ENCODE measurements around the gene PRELP.
"Not testable (repeated sequence)": the region's sequence is repeated elsewhere in the genome, so short reads cannot be mapped to it uniquely, and the experiment has no call there.

Gene PRELP

GRCh38 chr1:203509135-203509534 is 33.5 kb downstream of the PRELP start:
- DNase-seq: no peak

GRCh38 chr1:203511513-203511912 is 35.9 kb downstream of the PRELP start:
- no peak for DNase-seq

GRCh38 chr1:203511930-203512329 is 36.3 kb downstream of the PRELP start:
- no peak for DNase-seq

GRCh38 chr1:203512517-203512847 is 36.9 kb downstream of the PRELP start:
- DNase-seq: no peak

GRCh38 chr1:203512848-203513584 is 37.4 kb downstream of the PRELP start:
- peak; percentile 72 for DNase-seq

GRCh38 chr1:203513585-203514031 is 38.0 kb downstream of the PRELP start:
- DNase-seq: peak; percentile 6

- no peak for DNase-seq
Measured at GRCh38 chr1:203516184-203516583, 40.6 kb downstream of the PRELP start.

- DNase-seq: no peak
Measured at GRCh38 chr1:203516906-203517305, 41.3 kb downstream of the PRELP start.

GRCh38 chr1:203517426-203518110 is 42.0 kb downstream of the PRELP start:
- no peak for DNase-seq

- DNase-seq: not testable (repeated sequence)
Measured at GRCh38 chr1:203518139-203518538, 42.5 kb downstream of the PRELP start.

- DNase-seq: no peak
Measured at GRCh38 chr1:203518541-203518940, 42.9 kb downstream of the PRELP start.

GRCh38 chr1:203519053-203519840 is 43.6 kb downstream of the PRELP start:
- DNase-seq: no peak

GRCh38 chr1:203519896-203520295 is 44.3 kb downstream of the PRELP start:
- no peak for DNase-seq

GRCh38 chr1:203520315-203520714 is 44.7 kb downstream of the PRELP start:
- no peak for DNase-seq

GRCh38 chr1:203521074-203521794 is 45.6 kb downstream of the PRELP start:
- DNase-seq: no peak

GRCh38 chr1:203521812-203522211 is 46.2 kb downstream of the PRELP start:
- DNase-seq: no peak

- DNase-seq: no peak
Measured at GRCh38 chr1:203522237-203522636, 46.6 kb downstream of the PRELP start.

- no peak for DNase-seq
Measured at GRCh38 chr1:203523667-203524066, 48.1 kb downstream of the PRELP start.

GRCh38 chr1:203524152-203524551 is 48.5 kb downstream of the PRELP start:
- DNase-seq: no peak

GRCh38 chr1:203524824-203525223 is 49.2 kb downstream of the PRELP start:
- DNase-seq: no peak

- no peak for DNase-seq
Measured at GRCh38 chr1:203525685-203526084, 50.1 kb downstream of the PRELP start.

- no peak for DNase-seq
Measured at GRCh38 chr1:203526130-203526529, 50.5 kb downstream of the PRELP start.

- DNase-seq: no peak
Measured at GRCh38 chr1:203526572-203526971, 51.0 kb downstream of the PRELP start.

All from stimulated activated CD4-positive, alpha-beta T cell treated with anti-CD3 and anti-CD28 coated beads, Interleukin-15, amount 100 ng/mL, for 24 hours (primary cell).